Liver (tissue), 9 donors: ENCODE measurements around the gene ADGRB2. TPM values are rescaled to one million over a fixed set of nuclear protein-coding genes. Genes with fewer than 3 reads are reported as not detected.

Experiments
- DNase-seq: peaks from one replicate; pipeline ENCODE4 v3.0.0-alpha.2; 2017; ENCODE audit warnings: low spot score
- H3K27ac ChIP-seq, 2 donors: one replicate each; pipeline ENCODE4 v1.7.0; 2013; ENCODE audit warnings: inconsistent platforms in 2 of 2, low read length in 2 of 2, control low read depth in 1 of 2, low read depth in 1 of 2, mild to moderate bottlenecking in 1 of 2
- H3K27me3 ChIP-seq, 4 donors: one replicate each; pipeline versions ENCODE4 v1.6.1 to v1.7.0; 2013; ENCODE audit warnings: low read length in 3 of 4, inconsistent platforms in 1 of 4, mild to moderate bottlenecking in 1 of 4, moderate library complexity in 1 of 4; ENCODE audit not compliant: control insufficient read depth in 4 of 4, insufficient read depth in 4 of 4
- H3K36me3 ChIP-seq, 4 donors: one replicate each; pipeline versions ENCODE4 v1.6.1 to v1.7.0; 2013; ENCODE audit warnings: low read length in 3 of 4, mild to moderate bottlenecking in 3 of 4, low read depth in 1 of 4, moderate library complexity in 1 of 4; ENCODE audit not compliant: control insufficient read depth in 4 of 4, insufficient read depth in 3 of 4
- H3K4me1 ChIP-seq, 4 donors: one replicate each; pipeline versions ENCODE4 v1.6.1 to v1.7.0; 2013; ENCODE audit warnings: low read length in 3 of 4, mild to moderate bottlenecking in 3 of 4, moderate library complexity in 1 of 4; ENCODE audit not compliant: control insufficient read depth in 4 of 4, insufficient read depth in 4 of 4
- H3K4me3 ChIP-seq, 3 donors: one replicate each; pipeline versions ENCODE4 v1.6.1 to v1.7.0; 2013; ENCODE audit warnings: low read length in 3 of 3, control low read depth in 1 of 3, low read depth in 1 of 3, mild to moderate bottlenecking in 1 of 3
- H3K9ac ChIP-seq, 2 donors: one replicate each; pipeline ENCODE4 v1.7.0; 2013; ENCODE audit warnings: low read length in 2 of 2, mild to moderate bottlenecking in 2 of 2, moderate library complexity in 2 of 2, control low read depth in 1 of 2, low read depth in 1 of 2
- H3K9me3 ChIP-seq, 4 donors: one replicate each; pipeline versions ENCODE4 v1.6.1 to v1.7.0; 2013; ENCODE audit warnings: low read length in 3 of 4; ENCODE audit not compliant: control insufficient read depth in 4 of 4
- ATF3 ChIP-seq: IDR thresholded peaks from 2 replicates; pipeline ENCODE4 v1.6.1; 2016; ENCODE audit warnings: antibody characterized with exemption
- CTCF ChIP-seq: fragments of 150-350 bp; IDR thresholded peaks from 2 replicates; pipeline ENCODE4 v1.5.1; 2017; ENCODE audit warnings: improper control_type of control experiment, low read depth, low read length; ENCODE audit not compliant: missing input control
- FOXA1 ChIP-seq: IDR thresholded peaks from 2 replicates; pipeline ENCODE4 v1.6.1; 2016; ENCODE audit warnings: antibody characterized with exemption
- FOXA2 ChIP-seq: IDR thresholded peaks from 2 replicates; pipeline ENCODE4 v1.6.1; 2016; ENCODE audit warnings: antibody characterized with exemption
- GABPA ChIP-seq, 2 donors: IDR thresholded peaks in 1 of 2; conservative IDR thresholded peaks in 1 of 2; 2 replicates each; pipeline ENCODE4 v1.6.1; 2016; ENCODE audit warnings: antibody characterized with exemption in 2 of 2, mild to moderate bottlenecking in 1 of 2, moderate library complexity in 1 of 2
- HNF4A ChIP-seq, 2 donors: conservative IDR thresholded peaks; 2 replicates each; pipeline ENCODE4 v1.6.1; 2016; ENCODE audit warnings: antibody characterized with exemption in 2 of 2, mild to moderate bottlenecking in 2 of 2
- JUND ChIP-seq, 2 donors: IDR thresholded peaks; 2 replicates each; pipeline ENCODE4 v1.6.1; 2016; ENCODE audit warnings: antibody characterized with exemption in 2 of 2
- MAX ChIP-seq: IDR thresholded peaks from 2 replicates; pipeline ENCODE4 v1.6.1; 2016; ENCODE audit warnings: antibody characterized with exemption
- NR2F2 ChIP-seq: IDR thresholded peaks from 2 replicates; pipeline ENCODE4 v1.6.1; 2016; ENCODE audit warnings: antibody characterized with exemption
- RAD21 ChIP-seq, 2 donors: IDR thresholded peaks; 2 replicates each; pipeline ENCODE4 v1.6.1; 2016; ENCODE audit warnings: antibody characterized with exemption in 2 of 2, mild to moderate bottlenecking in 2 of 2
- REST ChIP-seq: IDR thresholded peaks from 2 replicates; pipeline ENCODE4 v1.6.1; 2016; ENCODE audit warnings: antibody characterized with exemption, mild to moderate bottlenecking
- RXRA ChIP-seq, 2 donors: IDR thresholded peaks; 2 replicates each; pipeline ENCODE4 v1.6.1; 2017 to 2018; ENCODE audit warnings: antibody characterized with exemption in 2 of 2, mild to moderate bottlenecking in 1 of 2
- SP1 ChIP-seq: IDR thresholded peaks from 2 replicates; pipeline ENCODE4 v1.6.1; 2018; ENCODE audit warnings: antibody characterized with exemption, mild to moderate bottlenecking
- TAF1 ChIP-seq: conservative IDR thresholded peaks from 2 replicates; pipeline ENCODE4 v1.6.1; 2016; ENCODE audit warnings: antibody characterized with exemption, mild to moderate bottlenecking
- YY1 ChIP-seq: IDR thresholded peaks from 2 replicates; pipeline ENCODE4 v1.6.1; 2016; ENCODE audit warnings: antibody characterized with exemption, mild to moderate bottlenecking
- ZBTB33 ChIP-seq: IDR thresholded peaks from 2 replicates; pipeline ENCODE4 v1.6.1; 2016; ENCODE audit warnings: antibody characterized with exemption
- WGBS: extraction: QIAGEN DNeasy Blood & Tissue Kit; methylation state at CpG from one replicate; pipeline ENCODE4 v1.1.7; 2013; 5-methylcytosine and 5-hydroxymethylcytosine counted together
- polyA plus RNA-seq, 2 donors: library from polyadenylated mRNA; stranded (reverse) in 1 of 2; unstranded in 1 of 2; fragments of 200-250 nt in 1 of 2; fragments of >200 nt in 1 of 2; fragmentation: Nextera tagmentation in 1 of 2; extraction: Ambion mirVana in 1 of 2; gene quantifications; one replicate each; pipeline versions ENCODE4 v1.2.1 to v1.2.3, GENCODE V29; 2013 to 2015
- total RNA-seq, 2 donors: library from RNA; depleted of rRNA; stranded (reverse); fragments of >200 nt; gene quantifications; one replicate each; pipeline ENCODE4 v1.2.3, GENCODE V29; 2014
- donor health status: healthy.
- donor health status: healthy.
- donor health status: healthy.
- donor health status: healthy.
- donor health status: healthy.

The ADGRB2 gene
- total and polyA plus RNA-seq, 4 donors: under 0.01 to 0.05 (median 0.05) TPM; not detected in 1

- H3K4me3 ChIP-seq: no peak overlapping the region
- H3K9ac ChIP-seq: no peak overlapping the region
- peaks cover 0 to 4% (median 1%) of the 10 kb centered on the region in 4 donors for H3K27me3 ChIP-seq
- 86% methylated on average over 5 of the region's 5 CpGs for WGBS
- no peaks in the 10 kb centered on the region for H3K4me1 ChIP-seq
- no peak for TF ChIP-seq JUND (IDR thresholded peaks at IDR 0.05)
- TF ChIP-seq HNF4A (conservative IDR thresholded peaks at IDR 0.05): no peak
- TF ChIP-seq CTCF: no peak
- no peak for TF ChIP-seq MAX
- no peak for TF ChIP-seq NR2F2
- no peak for TF ChIP-seq RAD21 (IDR thresholded peaks at IDR 0.05)
- no peak for TF ChIP-seq ATF3
- TF ChIP-seq TAF1: no peak
- no peak for TF ChIP-seq FOXA2
- TF ChIP-seq RXRA (IDR thresholded peaks at IDR 0.05): no peak
- TF ChIP-seq SP1: no peak
- TF ChIP-seq FOXA1: no peak
- TF ChIP-seq GABPA (IDR thresholded peaks at IDR 0.05 in 1 of 2, conservative IDR thresholded peaks at IDR 0.05 in 1 of 2): no peak
- no peak overlapping the region for H3K27ac ChIP-seq
- H3K36me3 ChIP-seq: no peaks in the 10 kb centered on the region
- no peaks in the 10 kb centered on the region for H3K9me3 ChIP-seq
- DNase-seq: peak; percentile 28
These were observed 33.1 kb upstream of the ADGRB2 start for GRCh38 chr1:31797216-31797615.

- TF ChIP-seq YY1: no peak
- no peak for TF ChIP-seq JUND (IDR thresholded peaks at IDR 0.05)
- no peak for TF ChIP-seq NR2F2
- TF ChIP-seq ZBTB33: no peak
- no peak for TF ChIP-seq MAX
- TF ChIP-seq REST: no peak
- TF ChIP-seq SP1: no peak
- H3K4me3 ChIP-seq: no peak overlapping the region
- WGBS: 90% methylated on average over 7 of the region's 7 CpGs
These were observed 32.6 kb upstream of the ADGRB2 start for GRCh38 chr1:31796707-31797106.

More at GRCh38 chr1:31796707-31797106, 32.6 kb upstream of the ADGRB2 start:
- no peaks in the 10 kb centered on the region for H3K36me3 ChIP-seq
- no peak overlapping the region for H3K9ac ChIP-seq
- H3K4me1 ChIP-seq: no peaks in the 10 kb centered on the region
- H3K27me3 ChIP-seq: peaks cover 0 to 4% (median 1%) of the 10 kb centered on the region in 4 donors
- no peaks in the 10 kb centered on the region for H3K9me3 ChIP-seq
- H3K27ac ChIP-seq: no peak overlapping the region
- no peak for DNase-seq
